Neural cell (in vitro differentiated cells): ENCODE data around the gene GRWD1. TPM values are rescaled to one million over a fixed set of nuclear protein-coding genes. Genes with fewer than 3 reads are reported as not detected.

ENCODE experiments used
- H2AFZ ChIP-seq: fragments of 200-600, 300-800 bp; sonication (generic), shearing (Covaris generic); 2 replicates; pipeline ENCODE4 v1.6.0; 2014; ENCODE audit warnings: low read depth, mild to moderate bottlenecking, antibody characterized with exemption, low read length, moderate library complexity
- H3F3A ChIP-seq: fragments of 200-600 bp; shearing (Covaris generic); 2 replicates; pipeline ENCODE4 v1.6.1; 2016; ENCODE audit warnings: mild to moderate bottlenecking, moderate library complexity, mixed read lengths, antibody characterized with exemption, low read length; ENCODE audit not compliant: insufficient read depth, poor library complexity, severe bottlenecking
- H3K27ac ChIP-seq: fragments of 200-600, 300-800 bp; sonication (generic), shearing (Covaris generic); 2 replicates; pipeline ENCODE4 v1.5.1; 2014; ENCODE audit warnings: mild to moderate bottlenecking, low read length, moderate library complexity
- H3K27me3 ChIP-seq: fragments of 300-800, 200-600 bp; sonication (generic), shearing (Covaris generic); 2 replicates; pipeline ENCODE4 v1.6.0; 2014; ENCODE audit warnings: mild to moderate bottlenecking, low read depth, low read length, moderate library complexity; ENCODE audit not compliant: insufficient read depth
- H3K36me3 ChIP-seq: fragments of 300-800, 200-600 bp; sonication (generic), shearing (Covaris generic); 2 replicates; pipeline ENCODE4 v1.5.1; 2014; ENCODE audit warnings: mild to moderate bottlenecking, antibody characterized with exemption, low read length, moderate library complexity; ENCODE audit not compliant: insufficient read depth
- H3K4me2 ChIP-seq: fragments of 300-800, 200-600 bp; sonication (generic), shearing (Covaris generic); 2 replicates; pipeline ENCODE4 v1.6.0; 2014; ENCODE audit warnings: mild to moderate bottlenecking, low read length
- H3K4me3 ChIP-seq: fragments of 300-800, 200-600 bp; sonication (generic), shearing (Covaris generic); 2 replicates; pipeline ENCODE4 v1.5.1; 2014; ENCODE audit warnings: mild to moderate bottlenecking, low read length, moderate library complexity
- H3K79me2 ChIP-seq: fragments of 200-600 bp; shearing (Covaris generic); replicated peaks from 2 replicates; pipeline ENCODE4 v1.6.0; 2014; ENCODE audit warnings: mild to moderate bottlenecking, low read length, moderate library complexity; ENCODE audit not compliant: insufficient read depth
- H3K9ac ChIP-seq: fragments of 300-800, 200-600 bp; sonication (generic), shearing (Covaris generic); 2 replicates; pipeline ENCODE4 v1.6.1; 2016; ENCODE audit warnings: mild to moderate bottlenecking, low read length, mixed read lengths
- H3K9me2 ChIP-seq: fragments of 200-600 bp; shearing (Covaris generic); 2 replicates; pipeline ENCODE4 v1.6.1; 2016; ENCODE audit warnings: mild to moderate bottlenecking, low read length, mixed read lengths; ENCODE audit not compliant: insufficient read depth
- H3K9me3 ChIP-seq: fragments of 200-600, 300-800 bp; sonication (generic), shearing (Covaris generic); 2 replicates; pipeline ENCODE4 v1.6.1; 2016; ENCODE audit warnings: mild to moderate bottlenecking, mixed run types, low read length, moderate library complexity, mixed read lengths
- H4K20me1 ChIP-seq: fragments of 200-600 bp; shearing (Covaris generic); 2 replicates; pipeline ENCODE4 v1.6.1; 2016; ENCODE audit warnings: mild to moderate bottlenecking, mixed run types; ENCODE audit not compliant: insufficient read depth
- EP300 ChIP-seq: fragments of 450-650 bp; conservative IDR thresholded peaks from 2 replicates; pipeline ENCODE4 v1.6.1; 2014; ENCODE audit warnings: antibody characterized with exemption, mild to moderate bottlenecking, moderate library complexity; ENCODE audit not compliant: poor library complexity, severe bottlenecking
- EZH2 ChIP-seq: fragments of 200-600, 300-800 bp; shearing (Covaris generic), sonication (generic); IDR thresholded peaks from 2 replicates; pipeline ENCODE4 v1.6.1; 2014; ENCODE audit warnings: antibody characterized with exemption, low read length, borderline replicate concordance, mild to moderate bottlenecking; ENCODE audit not compliant: insufficient read depth, poor library complexity, severe bottlenecking
- MXI1 ChIP-seq: fragments of 450-650 bp; conservative IDR thresholded peaks from 2 replicates; pipeline ENCODE4 v1.6.1; 2014; ENCODE audit warnings: antibody characterized with exemption, mild to moderate bottlenecking; ENCODE audit not compliant: poor library complexity, severe bottlenecking
- POLR2AphosphoS5 ChIP-seq: IDR thresholded peaks from 2 replicates; pipeline ENCODE4 v1.6.1; 2012
- RAD21 ChIP-seq: fragments of 450-650 bp; conservative IDR thresholded peaks from 2 replicates; pipeline ENCODE4 v1.6.1; 2014; ENCODE audit warnings: antibody characterized with exemption, mild to moderate bottlenecking, moderate library complexity
- SMC3 ChIP-seq: fragments of 450-650 bp; conservative IDR thresholded peaks from 2 replicates; pipeline ENCODE4 v1.6.1; 2014; ENCODE audit warnings: antibody characterized with exemption, mild to moderate bottlenecking, moderate library complexity; ENCODE audit not compliant: poor library complexity
- TAF1 ChIP-seq: IDR thresholded peaks from 2 replicates; pipeline ENCODE4 v1.6.1; 2012; ENCODE audit warnings: low read depth
- polyA plus RNA-seq: library from polyadenylated mRNA; depleted of rRNA; stranded (reverse); fragments of >200 nt; gene quantifications from 2 replicates; pipeline ENCODE4 v1.2.3, GENCODE V29; 2014
- TF ChIP-seq, protein P1 (sequence below): fragments of 450-650 bp; IDR thresholded peaks from 2 replicates; pipeline ENCODE4 v1.5.1; 2014; ENCODE audit warnings: antibody characterized with exemption, mild to moderate bottlenecking, moderate library complexity; ENCODE audit not compliant: poor library complexity, severe bottlenecking
- TF ChIP-seq, protein P2 (sequence below): IDR thresholded peaks from 2 replicates; pipeline ENCODE4 v1.6.1; 2012; ENCODE audit warnings: borderline replicate concordance

Gene GRWD1
- polyA plus RNA-seq, 1 donor from 2014 or later: 11.8 TPM

DNA sequence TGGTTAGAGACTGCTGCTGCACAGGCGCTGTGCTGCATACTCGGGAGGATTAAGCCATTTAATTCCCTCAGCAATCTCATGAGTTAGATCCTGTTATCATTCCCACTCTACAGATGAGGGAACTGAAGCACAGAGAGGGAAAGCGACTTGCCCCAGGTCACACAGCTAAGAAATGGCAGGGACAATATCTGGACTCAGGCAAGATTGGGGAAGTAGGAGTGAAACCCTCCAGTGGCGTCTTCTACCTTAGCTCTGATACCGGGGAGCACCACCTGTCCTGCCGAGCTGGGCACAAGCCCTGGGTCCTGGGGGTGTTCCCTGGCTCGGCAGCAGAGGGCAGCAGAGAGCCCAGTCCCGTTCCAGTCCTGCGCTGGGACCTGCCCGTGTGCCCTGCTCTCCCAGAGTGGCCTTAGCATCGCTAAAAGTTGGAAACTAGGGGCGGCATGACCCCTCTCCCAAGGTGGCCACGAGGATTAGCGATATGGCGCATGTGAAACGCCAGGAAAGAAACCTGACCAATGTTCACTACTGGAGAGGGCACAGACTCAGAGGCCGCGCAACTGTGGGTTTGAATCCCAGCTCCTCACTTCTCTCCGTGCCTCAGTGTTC is 43.9 kb downstream of the GRWD1 start:
- no peak overlapping the region for H3K4me2 ChIP-seq
- no peaks in the 10 kb centered on the region for H3K79me2 ChIP-seq
- H4K20me1 ChIP-seq: no peaks in the 10 kb centered on the region
- no peak overlapping the region for H2AFZ ChIP-seq
- no peaks in the 10 kb centered on the region for H3K36me3 ChIP-seq
- peak; percentile 64 for TF ChIP-seq RAD21
- TF ChIP-seq, protein P1, sequence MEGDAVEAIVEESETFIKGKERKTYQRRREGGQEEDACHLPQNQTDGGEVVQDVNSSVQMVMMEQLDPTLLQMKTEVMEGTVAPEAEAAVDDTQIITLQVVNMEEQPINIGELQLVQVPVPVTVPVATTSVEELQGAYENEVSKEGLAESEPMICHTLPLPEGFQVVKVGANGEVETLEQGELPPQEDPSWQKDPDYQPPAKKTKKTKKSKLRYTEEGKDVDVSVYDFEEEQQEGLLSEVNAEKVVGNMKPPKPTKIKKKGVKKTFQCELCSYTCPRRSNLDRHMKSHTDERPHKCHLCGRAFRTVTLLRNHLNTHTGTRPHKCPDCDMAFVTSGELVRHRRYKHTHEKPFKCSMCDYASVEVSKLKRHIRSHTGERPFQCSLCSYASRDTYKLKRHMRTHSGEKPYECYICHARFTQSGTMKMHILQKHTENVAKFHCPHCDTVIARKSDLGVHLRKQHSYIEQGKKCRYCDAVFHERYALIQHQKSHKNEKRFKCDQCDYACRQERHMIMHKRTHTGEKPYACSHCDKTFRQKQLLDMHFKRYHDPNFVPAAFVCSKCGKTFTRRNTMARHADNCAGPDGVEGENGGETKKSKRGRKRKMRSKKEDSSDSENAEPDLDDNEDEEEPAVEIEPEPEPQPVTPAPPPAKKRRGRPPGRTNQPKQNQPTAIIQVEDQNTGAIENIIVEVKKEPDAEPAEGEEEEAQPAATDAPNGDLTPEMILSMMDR: peak; percentile 83
- peak; percentile 79 for TF ChIP-seq SMC3
- TF ChIP-seq, protein P2, sequence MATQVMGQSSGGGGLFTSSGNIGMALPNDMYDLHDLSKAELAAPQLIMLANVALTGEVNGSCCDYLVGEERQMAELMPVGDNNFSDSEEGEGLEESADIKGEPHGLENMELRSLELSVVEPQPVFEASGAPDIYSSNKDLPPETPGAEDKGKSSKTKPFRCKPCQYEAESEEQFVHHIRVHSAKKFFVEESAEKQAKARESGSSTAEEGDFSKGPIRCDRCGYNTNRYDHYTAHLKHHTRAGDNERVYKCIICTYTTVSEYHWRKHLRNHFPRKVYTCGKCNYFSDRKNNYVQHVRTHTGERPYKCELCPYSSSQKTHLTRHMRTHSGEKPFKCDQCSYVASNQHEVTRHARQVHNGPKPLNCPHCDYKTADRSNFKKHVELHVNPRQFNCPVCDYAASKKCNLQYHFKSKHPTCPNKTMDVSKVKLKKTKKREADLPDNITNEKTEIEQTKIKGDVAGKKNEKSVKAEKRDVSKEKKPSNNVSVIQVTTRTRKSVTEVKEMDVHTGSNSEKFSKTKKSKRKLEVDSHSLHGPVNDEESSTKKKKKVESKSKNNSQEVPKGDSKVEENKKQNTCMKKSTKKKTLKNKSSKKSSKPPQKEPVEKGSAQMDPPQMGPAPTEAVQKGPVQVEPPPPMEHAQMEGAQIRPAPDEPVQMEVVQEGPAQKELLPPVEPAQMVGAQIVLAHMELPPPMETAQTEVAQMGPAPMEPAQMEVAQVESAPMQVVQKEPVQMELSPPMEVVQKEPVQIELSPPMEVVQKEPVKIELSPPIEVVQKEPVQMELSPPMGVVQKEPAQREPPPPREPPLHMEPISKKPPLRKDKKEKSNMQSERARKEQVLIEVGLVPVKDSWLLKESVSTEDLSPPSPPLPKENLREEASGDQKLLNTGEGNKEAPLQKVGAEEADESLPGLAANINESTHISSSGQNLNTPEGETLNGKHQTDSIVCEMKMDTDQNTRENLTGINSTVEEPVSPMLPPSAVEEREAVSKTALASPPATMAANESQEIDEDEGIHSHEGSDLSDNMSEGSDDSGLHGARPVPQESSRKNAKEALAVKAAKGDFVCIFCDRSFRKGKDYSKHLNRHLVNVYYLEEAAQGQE: no peak
- no peak overlapping the region for H3K4me3 ChIP-seq
- no peaks in the 10 kb centered on the region for H3K9me3 ChIP-seq
- no peaks in the 10 kb centered on the region for H3F3A ChIP-seq
- no peaks in the 10 kb centered on the region for H3K9me2 ChIP-seq
- no peak overlapping the region for H3K27ac ChIP-seq
- H3K27me3 ChIP-seq: no peaks in the 10 kb centered on the region
- no peak overlapping the region for H3K9ac ChIP-seq

DNA sequence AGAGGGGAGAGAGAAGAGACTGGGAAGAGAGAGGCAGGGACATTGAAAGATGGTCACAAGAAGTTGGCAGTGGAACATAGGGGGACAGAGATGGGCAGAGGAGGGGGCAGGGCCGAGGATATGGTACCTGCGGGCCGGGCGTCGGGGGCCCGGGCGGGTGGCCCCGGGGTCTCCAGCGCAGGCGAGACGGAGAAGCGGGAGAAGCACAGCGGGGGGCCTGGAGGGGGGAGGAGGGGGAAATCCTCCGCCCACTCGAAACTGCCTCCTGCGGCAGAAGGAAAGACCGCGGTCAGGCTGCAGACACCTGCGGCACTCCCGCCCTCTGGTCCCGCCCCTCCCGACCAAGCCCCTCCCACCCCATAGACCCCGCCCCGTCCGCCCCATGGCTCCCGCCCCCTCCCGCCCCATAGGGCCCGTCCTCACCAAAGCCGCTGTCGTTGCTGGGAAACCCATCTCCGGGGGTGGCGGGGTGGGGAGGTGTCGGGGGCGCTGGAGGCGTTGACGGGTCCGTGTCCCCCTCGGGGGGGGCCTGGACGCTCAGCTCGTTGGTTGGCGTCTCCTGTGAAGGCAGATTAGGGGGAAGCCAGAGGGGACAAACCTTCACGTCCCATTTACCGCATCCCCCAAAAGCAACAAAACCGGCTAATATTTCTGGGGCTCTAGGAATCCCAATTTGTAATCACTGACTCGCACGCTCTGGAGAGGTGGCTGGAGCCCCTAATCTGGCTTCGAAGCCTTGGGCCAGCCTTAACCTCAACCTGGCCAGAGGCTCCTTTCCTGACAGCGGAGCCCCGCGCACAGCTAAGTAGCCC is 45.4 kb downstream of the GRWD1 start:
- H3K36me3 ChIP-seq: no peaks in the 10 kb centered on the region
- H3K4me3 ChIP-seq: no peak overlapping the region
- TF ChIP-seq TAF1 (no peak), POLR2AphosphoS5 (no peak), MXI1 (no peak), EZH2 (no peak), SMC3 (no peak), RAD21 (no peak), EP300 (no peak)
- TF ChIP-seq, protein P2: no peak
- TF ChIP-seq, protein P1: no peak
- no peaks in the 10 kb centered on the region for H3K79me2 ChIP-seq
- H3K9me2 ChIP-seq: no peaks in the 10 kb centered on the region
- H3K27ac ChIP-seq: no peak overlapping the region
- no peak overlapping the region for H2AFZ ChIP-seq
- no peak overlapping the region for H3K4me2 ChIP-seq
- no peaks in the 10 kb centered on the region for H3F3A ChIP-seq
- no peaks in the 10 kb centered on the region for H4K20me1 ChIP-seq
- no peaks in the 10 kb centered on the region for H3K9me3 ChIP-seq
- no peak overlapping the region for H3K9ac ChIP-seq
- H3K27me3 ChIP-seq: no peaks in the 10 kb centered on the region
